Activated CD8-positive, alpha-beta memory T cell treated with anti-CD3 and anti-CD28 coated beads for 36 hours (primary cell): ENCODE results near the gene RPL32. TPM values are rescaled to one million over a fixed set of nuclear protein-coding genes. Genes with fewer than 3 reads are reported as not detected.
"Not testable (repeated sequence)": the region's sequence is repeated elsewhere in the genome, so short reads cannot be mapped to it uniquely, and the experiment has no call there.

Experiments used
- CTCF ChIA-PET: fragments of 350-600 bp; sonication (Branson Sonifier 250); formaldehyde crosslinking; loops from one replicate; lab custom pipeline; 2021; ENCODE audit warnings: antibody characterized with exemption; lab: Charles Lee
- POLR2A ChIA-PET: fragments of 350-600 bp; sonication (Branson Sonifier 250); formaldehyde crosslinking; loops from one replicate; lab custom pipeline; 2021; ENCODE audit warnings: antibody characterized with exemption; lab: Charles Lee
- total RNA-seq, 2 experiments: library from RNA; stranded (reverse); gene quantifications; one replicate each; pipeline ENCODE4 v1.2.3, GENCODE V29; 2021

Gene RPL32
- 1,000 to 10,000 TPM; 2,580 to 2,744 TPM for total RNA-seq

DNA sequence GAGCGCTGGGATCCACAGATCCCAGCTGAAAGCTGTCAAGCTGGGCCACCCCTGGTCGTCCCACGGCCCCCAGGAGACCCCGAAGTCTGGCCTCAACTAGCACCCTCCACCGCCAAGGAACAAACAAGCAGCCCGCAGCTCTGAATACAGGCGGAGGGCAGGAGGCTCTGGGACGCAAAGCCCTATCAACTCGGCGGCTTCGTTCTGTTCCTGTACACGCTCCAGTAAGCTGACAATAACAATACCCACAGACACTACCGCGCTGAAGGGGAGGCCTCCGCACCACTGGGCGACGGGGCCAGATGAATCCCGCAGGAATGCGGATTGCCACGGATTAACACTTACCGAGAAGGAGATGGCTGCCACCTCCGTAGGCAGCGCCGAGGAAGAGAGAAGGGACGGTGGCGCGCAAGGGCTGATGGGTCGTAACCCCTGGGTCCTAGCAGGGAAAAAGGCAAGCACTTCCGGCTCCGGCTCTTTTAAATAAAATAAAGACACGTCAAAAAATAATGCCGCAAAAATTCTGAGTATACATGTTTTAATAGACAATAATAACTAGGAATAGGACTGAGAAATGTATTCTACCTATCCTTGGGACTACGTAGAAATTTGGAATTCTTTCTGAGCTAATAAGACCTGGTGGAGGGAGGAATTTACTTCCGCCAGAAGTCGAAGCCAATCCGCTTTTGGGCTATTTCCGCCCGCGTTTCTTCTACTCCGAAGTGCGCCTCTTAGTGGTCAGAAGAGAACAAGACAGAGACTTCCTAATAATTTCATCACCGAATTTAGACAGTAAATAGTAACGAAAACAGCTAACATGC is at the start of gene RPL32:
Gene RPL32, minus strand, starts transcription at position 417 of the 821 bp plus-strand sequence. CDS start 1,328 bp downstream, outside the sequence.
- CTCF ChIA-PET: interaction anchor here (0.6 to 2.4 kb wide), 16 partner anchors 9 to 151 kb away, joined by 3 to 12 read pairs (median 4); no protein-coding TSS in a partner anchor
- POLR2A ChIA-PET: interaction anchor here (0.6 to 2.8 kb wide), 7 partner anchors 10 to 639 kb away, joined by 3 to 20 read pairs (median 4); partner anchors contain the start of genes HDAC11 and RAF1

DNA sequence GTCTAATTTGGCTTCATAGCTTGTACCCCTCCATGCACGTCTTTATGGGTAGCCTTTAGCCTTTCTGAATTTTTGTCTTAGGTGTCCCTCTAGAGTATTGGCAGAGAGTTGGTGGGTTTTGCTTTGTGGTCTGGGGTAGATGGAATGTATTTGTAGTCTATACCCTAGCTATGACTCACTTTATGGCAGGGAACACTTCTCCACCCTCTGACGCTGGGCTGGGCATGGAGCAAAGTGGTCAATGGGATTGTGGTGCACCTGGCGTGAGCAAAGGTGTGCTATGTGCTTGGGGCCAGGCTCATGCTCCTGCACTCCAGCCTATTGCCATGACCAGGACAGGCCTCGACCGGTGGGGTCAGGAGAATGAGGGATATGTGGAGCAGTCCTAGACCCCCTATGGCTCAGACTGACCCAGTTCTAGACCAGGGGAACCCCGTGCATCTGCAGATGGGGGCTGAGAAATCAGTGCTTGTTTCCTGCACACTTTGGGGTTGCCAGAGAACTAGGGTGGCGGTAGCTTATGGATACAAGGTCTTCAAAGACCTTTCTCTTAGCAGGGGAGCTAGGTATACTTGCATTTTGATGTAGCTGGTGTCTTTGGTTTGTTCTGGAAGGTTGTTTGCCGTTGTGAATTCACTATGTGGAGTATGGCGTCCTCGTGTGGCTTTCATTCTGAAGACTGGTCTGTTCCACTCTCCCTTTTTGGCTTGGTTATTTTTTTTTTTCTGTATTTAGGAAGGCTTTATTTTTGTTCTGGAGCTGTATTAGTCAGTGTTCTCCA is 49.4 kb upstream of the RPL32 start:
- POLR2A ChIA-PET: no interaction called here
- CTCF ChIA-PET: interaction anchor here (0.9 to 2.3 kb wide), 8 partner anchors 20 to 185 kb away, joined by 3 to 8 read pairs (median 4); no protein-coding TSS in a partner anchor

DNA sequence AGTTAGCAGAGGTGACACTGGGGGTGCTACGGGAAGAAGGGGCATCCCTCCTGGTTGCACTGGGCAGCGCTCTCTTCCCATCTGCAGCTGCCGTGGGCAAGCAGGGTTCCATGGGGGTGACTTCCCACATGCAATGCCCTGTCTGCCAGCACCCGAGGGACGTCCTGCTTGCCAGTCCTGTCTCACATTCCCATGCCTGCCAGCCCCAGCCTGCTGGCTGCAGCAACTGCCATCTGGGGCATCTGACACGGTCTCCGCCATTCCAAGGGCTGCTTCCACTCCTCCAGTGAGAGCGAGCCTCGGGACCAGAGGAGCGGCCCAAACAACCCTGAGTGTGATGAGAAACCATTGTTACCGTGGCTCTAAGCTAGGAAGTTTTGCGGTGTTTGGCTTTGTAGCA is 45.4 kb upstream of the RPL32 start:
- CTCF ChIA-PET: no interaction called here
- POLR2A ChIA-PET: no interaction called here

DNA sequence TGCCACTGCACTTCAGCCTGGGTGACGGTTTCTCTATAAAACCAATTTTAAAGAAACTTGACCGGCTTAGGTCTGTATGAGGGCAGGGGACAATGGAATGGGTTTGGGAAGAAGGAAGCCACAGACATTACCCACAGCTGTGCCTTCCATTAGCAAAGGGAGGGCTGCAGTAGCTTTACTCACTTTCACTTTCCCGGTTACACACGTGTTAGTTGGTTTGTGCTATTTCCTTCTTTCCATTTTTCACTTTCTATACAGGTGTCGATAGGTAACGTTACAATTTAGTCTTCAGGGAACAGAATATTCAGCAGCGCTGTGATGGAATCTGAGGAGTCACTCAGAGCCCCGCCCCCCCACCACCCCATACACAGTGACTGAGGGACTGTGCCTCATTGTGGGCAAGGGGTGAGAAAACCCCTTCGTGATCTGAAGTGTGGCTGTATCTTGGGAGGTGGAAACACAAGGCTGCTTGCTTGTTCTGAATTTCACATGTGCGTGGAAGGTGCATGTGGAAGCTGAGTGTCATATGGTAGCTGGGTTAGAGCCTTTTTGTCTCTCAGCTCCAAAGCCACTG is 44.8 kb upstream of the RPL32 start:
- CTCF ChIA-PET: no interaction called here
- POLR2A ChIA-PET: no interaction called here

DNA sequence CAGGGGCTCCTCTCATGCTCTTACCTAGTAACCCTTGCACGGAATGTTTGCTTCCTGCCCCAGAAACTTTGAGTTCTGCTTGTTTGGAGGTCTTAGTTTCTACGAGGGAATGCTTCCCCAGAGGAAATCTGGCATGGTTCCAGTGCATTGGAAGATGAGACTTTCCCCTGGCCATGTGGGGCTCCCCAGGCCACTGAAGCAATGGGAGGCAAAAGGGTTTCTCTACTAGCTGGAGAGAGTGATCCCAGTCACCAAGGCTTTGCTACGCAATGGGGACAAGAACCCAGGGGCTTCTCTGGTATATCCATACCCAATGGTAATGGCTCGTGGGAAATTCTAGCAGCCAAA is 44.2 kb upstream of the RPL32 start:
- POLR2A ChIA-PET: no interaction called here

DNA sequence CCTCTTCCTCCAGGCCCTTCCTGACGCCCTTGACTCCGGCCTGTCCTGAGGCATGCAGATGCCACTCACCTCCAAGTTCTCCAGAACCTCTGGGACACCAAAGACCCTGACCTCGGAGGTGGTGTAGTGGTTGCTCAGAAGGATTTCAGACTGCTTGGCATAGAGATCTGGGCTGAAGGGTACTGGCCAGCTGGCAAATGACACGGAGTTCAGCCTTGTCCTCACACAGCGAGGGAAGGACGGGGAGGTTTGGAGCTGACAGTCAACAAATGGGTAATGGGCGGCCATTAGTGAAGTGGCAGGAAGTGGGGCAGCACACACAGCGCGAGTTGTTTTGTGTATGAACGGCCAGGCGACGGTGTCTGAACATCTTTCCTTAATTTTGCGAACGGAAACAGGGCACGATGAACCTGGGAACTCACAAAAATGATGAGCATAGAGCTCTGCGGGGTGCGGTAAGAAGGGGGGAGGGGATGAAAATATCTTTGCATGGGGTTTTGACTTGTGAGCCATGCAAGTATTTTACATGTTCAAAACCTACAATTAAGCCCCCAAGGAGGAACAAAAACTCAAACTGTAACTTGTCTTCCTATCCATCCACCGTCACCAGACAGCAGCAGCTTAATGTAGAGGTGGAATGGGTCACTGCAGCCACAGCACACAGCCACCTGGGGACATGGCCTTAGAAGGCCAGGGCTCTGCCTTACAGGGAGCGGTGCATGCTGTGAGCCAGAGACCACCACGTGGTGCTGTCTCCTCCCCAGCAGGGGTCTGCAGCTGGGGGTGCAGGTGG is 43.6 kb upstream of the RPL32 start:
- ChIA-PET CTCF (interaction anchor here (1.0 kb wide), 1 partner anchor 17 kb away, joined by 3 read pairs; no protein-coding TSS in a partner anchor), POLR2A (no interaction called here)

More for the DNA sequence above, 44.2 kb upstream of the RPL32 start:
- CTCF ChIA-PET: interaction anchor here (1.0 kb wide), 1 partner anchor 18 kb away, joined by 3 read pairs; no protein-coding TSS in a partner anchor

DNA sequence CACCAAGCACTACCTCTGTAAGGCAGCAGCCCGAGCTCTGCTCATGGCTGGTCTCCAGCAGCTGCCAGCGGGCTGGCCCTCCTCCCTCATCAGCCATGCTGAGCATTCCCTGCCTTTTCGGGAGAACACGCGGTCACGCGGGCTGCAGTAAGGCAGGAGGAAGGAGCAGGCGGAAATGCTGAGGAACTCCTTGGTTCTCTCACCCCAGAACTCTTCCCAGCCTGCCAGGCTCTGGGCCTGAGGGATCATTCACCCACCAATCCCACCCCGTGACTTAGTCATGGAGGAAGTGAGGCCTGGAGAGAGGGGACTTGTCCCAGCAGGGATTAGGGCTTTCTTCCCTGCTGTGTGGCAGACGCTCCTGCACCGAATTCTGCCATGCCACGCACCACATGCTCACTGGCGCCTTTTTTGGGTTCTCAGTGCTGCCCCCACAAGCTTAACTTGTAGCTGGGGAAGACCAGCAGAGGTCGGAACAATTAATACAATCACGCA is 42.9 kb upstream of the RPL32 start:
- ChIA-PET CTCF (no interaction called here), POLR2A (no interaction called here)

DNA sequence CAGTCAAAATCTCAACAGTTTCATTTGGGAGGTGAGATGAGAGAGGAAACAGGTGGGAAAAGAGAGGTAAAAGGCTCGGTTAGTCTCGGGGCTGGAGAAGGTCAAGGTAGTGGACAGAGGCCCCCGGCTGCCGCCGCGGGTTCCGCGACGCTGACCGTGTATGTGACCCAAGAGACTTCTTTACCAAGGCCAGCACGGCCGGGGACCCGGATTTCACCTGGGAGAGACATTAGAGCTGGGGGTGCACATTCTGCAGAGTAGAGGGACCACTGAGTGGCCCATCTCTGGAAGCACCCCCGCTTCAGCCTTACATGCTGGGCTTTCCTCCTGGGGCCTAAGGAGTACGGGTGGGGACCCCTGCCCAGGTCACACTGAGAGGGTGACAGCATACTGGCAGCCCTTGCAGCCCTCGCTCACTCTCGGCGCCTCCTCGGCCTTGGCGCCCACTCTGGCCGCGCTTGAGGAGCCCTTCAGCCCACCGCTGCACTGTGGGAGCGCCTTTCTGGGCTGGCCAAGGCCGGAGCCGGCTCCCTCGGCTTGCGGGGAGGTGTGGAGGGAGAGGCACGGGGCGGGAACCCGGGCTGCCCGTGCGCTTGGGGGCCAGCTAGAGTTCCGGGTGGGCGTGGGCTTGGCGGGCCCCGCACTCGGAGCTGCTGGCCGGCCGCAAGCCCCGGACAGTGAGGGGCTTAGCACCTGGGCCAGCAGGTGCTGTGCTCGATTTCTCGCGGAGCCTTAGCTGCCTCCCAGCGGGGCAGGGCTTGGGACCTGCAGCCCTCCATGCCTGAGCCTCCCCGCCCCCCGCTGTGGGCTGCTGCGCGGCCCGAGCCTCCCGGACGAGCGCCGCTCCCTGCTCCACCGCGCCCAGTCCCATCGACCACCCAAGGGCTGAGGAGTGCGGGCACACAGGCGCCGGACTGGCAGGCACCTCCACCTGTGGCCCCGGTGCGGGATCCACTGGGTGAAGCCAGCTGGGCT is 41.3 kb upstream of the RPL32 start:
- POLR2A ChIA-PET: no interaction called here
- CTCF ChIA-PET: interaction anchor here (1.1 kb wide), 1 partner anchor 163 kb away, joined by 3 read pairs; no protein-coding TSS in a partner anchor

DNA sequence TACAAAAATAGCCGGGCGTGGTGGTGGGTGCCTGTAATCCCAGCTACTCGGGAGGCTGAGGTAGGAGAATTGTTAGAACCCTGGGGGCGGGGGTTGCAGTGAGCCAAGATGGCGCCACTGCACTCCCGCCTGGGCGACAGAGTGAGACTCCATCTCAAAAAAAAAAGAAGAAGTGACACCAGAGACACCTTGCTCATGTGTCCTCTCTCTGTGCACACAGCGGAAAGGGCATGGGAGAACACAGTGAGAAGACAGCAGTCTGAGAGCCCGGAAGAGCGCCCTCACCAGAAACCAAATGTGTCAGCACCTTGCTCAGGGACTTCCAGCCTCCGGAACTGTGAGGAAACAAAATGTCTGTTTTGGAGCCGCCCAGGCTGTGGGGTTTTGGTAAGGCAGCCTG is 40.5 kb upstream of the RPL32 start:
- POLR2A ChIA-PET, CTCF ChIA-PET: not testable (repeated sequence)

DNA sequence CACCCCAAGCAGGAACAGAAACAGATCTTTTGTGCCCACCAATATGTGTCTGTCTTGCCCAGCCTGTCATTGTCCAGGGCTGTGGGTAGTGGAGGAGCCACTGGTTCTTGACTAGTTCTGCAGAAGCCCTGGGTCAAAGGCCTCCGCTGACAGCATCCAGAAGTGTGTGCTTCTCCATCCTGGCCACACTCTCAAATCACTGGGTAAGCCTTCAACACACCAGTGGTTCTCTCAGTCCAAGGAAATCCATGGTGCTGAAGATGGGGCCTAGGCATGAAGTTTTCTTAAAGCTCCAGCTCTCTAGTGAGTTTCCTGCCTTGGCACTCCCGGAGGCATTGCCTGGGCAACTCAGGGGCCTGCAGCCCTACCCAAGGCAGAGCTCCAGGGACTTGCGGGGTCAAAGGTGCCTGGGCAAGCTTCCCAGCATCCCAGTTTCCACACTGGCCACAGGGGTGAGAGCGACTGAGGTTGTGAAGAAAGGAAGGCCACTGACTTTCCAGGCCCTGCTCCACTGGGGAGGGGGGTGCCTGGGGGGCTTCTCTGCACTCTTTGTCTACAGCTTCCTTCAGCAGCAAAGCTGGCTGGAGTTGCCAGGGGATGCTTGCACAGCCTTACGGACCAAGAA is 37.9 kb upstream of the RPL32 start:
- ChIA-PET POLR2A (no interaction called here), CTCF (interaction anchor here (1.6 to 1.7 kb wide), 2 partner anchors 11 to 14 kb away, joined by 4 to 5 read pairs; no protein-coding TSS in a partner anchor)

DNA sequence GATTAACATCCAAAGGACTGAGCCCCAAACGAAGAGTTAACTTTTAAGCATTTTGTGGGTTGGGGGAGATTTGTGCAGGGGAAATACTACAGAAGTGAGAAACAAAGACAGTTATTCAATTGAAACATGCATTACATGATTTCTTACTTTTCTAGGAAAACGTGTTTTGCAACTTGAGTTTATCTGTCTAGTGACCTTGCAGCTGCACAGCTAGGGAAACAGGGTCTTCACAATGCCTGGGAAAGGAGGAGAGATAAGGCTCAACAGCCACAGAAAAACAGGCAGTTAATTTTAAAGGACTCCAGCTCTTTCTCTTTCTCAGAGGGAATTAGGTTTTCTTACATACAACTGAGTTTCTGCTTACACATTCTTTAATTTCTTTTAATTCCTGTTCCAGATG is 37.4 kb upstream of the RPL32 start:
- CTCF ChIA-PET: interaction anchor here (1.6 kb wide), 1 partner anchor 10 kb away, joined by 5 read pairs; no protein-coding TSS in a partner anchor
- POLR2A ChIA-PET: not testable (repeated sequence)

DNA sequence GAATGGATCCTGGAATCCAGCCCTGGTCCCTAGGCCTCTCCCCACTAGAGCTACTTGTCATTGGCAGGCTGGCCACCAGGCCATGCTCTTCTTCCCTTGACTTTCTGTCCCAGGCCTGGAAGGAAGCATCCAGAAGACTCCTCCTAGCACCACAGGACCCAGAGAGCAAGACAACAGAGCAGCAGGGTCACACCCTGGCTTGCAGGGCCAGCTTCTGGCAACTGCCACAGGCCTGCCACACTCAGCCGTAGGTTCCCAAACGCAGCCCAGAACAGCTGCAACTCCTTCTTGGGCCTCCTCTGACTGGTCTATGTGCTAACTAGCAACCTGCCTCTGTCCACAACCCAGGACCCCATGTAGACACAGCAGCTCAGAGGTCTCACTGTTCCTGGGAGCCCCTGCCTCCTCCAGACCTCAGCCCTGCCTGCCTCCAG is 36.8 kb upstream of the RPL32 start:
- ChIA-PET CTCF (interaction anchor here (1.0 to 1.6 kb wide), 2 partner anchors 10 to 36 kb away, joined by 3 to 5 read pairs; no protein-coding TSS in a partner anchor), POLR2A (interaction anchor here (0.6 kb wide), 1 partner anchor 448 kb away, joined by 3 read pairs; no protein-coding TSS in a partner anchor)

DNA sequence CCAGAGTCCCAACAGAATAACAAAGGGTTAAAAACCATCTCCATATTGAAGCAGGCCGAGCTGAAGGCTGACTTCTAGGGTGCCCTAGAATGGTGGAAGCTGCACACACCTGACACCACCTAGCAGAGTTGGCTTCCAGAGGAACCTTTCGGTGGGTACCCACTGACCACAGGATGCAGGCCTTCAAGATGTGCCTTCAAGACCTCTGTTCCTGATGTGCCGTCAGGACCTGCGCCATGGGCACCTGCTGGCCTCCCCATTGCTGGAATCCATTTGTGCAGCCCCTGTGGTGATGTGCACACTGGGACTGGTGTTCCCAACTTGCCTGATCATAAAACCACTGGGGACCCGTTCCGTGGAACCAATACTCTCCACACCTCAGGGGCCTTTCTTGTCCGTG is 35.7 kb upstream of the RPL32 start:
- ChIA-PET POLR2A (interaction anchor here (1.1 kb wide), 1 partner anchor 42 kb away, joined by 4 read pairs; no protein-coding TSS in a partner anchor), CTCF (no interaction called here)

DNA sequence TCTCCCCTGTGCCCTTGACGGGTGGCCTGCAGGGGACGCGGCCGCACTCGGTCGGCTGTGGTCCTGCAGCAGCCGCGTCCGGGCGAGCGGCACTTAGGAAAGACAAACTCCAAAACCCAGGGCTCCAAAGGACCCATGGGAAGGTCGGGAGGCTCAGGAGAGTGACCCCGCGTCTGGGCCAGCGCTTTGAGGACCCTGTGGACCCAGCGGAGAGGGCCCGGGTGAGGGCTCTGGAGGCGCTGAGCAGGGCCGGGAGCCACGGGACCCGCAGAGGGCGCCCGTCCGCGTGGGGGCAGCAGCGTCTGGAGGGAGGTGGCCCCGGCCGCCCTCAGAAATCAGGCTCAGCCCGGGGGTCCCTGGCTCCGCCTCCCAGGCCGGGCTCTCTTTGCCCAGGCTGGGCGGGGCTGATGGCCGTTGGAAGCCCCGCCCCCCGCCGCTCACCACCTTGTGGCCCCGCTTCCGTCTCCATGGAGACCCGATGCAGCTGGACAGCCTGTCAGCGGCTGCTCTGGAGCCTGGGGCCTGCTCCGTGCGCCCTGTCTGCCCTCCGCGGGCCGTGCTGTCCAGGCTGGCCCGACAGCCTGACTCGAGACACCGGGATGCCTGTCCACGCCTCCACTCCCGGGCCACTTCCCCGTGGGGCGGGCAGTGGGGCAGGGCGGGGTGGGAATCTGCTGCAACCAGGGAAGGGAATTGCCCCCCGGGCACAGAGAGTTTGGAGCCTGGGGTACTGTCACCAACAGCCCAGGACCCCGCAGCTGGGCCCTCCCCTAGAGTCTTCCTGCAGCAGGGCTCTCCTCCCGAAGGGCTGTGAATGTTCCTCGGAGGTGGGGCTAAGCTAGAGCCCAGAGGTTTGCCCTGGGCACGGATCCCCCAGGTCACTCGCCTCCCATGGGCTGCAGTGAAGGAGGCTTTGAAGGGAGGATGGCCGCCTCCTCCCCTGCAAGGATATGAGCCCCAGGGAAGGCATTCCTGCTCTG is 34.8 kb upstream of the RPL32 start:
- ChIA-PET POLR2A (interaction anchor here (1.1 kb wide), 1 partner anchor 41 kb away, joined by 4 read pairs; no protein-coding TSS in a partner anchor), CTCF (no interaction called here)

DNA sequence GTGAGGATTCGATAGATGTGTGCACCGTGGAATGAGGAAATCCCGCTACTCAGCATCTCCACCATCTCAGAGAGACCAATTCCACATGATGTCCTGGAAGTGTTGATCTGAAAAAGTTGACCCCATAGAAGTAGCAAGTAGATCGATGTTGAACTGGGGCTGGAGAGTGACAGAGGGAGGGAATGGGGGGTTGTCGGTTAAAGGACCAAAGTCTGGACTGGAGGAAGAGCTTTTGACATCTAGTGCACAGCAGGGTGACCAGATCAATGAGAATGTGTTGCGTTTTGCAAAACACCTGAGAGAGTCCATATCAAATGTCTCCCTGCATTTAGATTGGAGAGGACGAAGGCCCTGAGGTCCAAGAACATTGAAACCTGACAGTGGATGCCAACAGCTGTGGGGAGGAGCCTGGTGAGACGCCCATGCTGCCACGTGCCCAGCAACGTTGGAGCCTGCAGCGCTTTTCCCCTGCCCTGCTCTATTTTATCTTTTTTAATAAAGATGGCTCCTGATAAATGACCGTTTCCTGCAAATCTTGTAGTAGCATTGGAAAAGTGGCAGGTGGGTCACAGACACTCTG is 30.1 kb upstream of the RPL32 start:
- ChIA-PET POLR2A (no interaction called here), CTCF (interaction anchor here (1.0 kb wide), 1 partner anchor 19 kb away, joined by 3 read pairs; no protein-coding TSS in a partner anchor)
